WTC11 (cell line): ENCODE data around the gene ELOB.

Experiments used
- TF ChIP-seq, protein P1 (sequence below): fragments of 250-450 bp; sonication (Bioruptor Pico); IDR thresholded peaks from 2 replicates; pipeline ENCODE4 v1.9.0; 2021; ENCODE audit warnings: moderate library complexity, mild to moderate bottlenecking, inconsistent platforms, borderline replicate concordance
- TF ChIP-seq, protein P2 (sequence below): fragments of 200-600 bp; IDR thresholded peaks from 2 replicates; pipeline ENCODE4 v1.8.0; 2022; ENCODE audit warnings: antibody characterized with exemption

DNA sequence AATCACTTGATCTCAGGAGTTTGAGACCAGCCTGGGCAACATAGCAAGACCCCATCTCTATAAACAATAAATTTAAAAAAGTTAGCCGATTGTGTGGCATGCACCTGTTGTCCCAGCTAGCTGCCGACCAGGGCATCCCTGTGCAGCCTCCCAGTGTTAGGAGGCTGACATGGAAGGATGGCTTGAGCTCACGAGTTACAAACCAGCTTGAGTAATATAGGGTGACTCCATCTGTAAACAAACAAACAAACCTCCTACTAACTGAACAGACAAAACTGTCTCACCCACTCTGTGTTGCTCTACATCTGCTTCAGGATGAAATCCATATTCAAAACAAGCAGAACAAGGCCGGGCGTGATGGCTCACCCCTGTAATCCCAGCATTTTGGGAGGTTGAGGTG lies 50.2 kb downstream of the ELOB start:
- TF ChIP-seq, protein P1, sequence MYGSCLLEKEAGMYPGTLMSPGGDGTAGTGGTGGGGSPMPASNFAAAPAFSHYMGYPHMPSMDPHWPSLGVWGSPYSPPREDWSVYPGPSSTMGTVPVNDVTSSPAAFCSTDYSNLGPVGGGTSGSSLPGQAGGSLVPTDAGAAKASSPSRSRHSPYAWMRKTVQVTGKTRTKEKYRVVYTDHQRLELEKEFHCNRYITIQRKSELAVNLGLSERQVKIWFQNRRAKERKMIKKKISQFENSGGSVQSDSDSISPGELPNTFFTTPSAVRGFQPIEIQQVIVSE (CRISPR knock-in tag), result no peak
- TF ChIP-seq, protein P2, sequence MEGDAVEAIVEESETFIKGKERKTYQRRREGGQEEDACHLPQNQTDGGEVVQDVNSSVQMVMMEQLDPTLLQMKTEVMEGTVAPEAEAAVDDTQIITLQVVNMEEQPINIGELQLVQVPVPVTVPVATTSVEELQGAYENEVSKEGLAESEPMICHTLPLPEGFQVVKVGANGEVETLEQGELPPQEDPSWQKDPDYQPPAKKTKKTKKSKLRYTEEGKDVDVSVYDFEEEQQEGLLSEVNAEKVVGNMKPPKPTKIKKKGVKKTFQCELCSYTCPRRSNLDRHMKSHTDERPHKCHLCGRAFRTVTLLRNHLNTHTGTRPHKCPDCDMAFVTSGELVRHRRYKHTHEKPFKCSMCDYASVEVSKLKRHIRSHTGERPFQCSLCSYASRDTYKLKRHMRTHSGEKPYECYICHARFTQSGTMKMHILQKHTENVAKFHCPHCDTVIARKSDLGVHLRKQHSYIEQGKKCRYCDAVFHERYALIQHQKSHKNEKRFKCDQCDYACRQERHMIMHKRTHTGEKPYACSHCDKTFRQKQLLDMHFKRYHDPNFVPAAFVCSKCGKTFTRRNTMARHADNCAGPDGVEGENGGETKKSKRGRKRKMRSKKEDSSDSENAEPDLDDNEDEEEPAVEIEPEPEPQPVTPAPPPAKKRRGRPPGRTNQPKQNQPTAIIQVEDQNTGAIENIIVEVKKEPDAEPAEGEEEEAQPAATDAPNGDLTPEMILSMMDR, result no peak
